Measurements from ENCODE around the gene TRIOBP. TPM values are rescaled to one million over a fixed set of nuclear protein-coding genes. Genes with fewer than 3 reads are reported as not detected.

Gene TRIOBP
- total RNA-seq, 2 donors from 2014 or later: 74.7 to 82.2 TPM

DNA sequence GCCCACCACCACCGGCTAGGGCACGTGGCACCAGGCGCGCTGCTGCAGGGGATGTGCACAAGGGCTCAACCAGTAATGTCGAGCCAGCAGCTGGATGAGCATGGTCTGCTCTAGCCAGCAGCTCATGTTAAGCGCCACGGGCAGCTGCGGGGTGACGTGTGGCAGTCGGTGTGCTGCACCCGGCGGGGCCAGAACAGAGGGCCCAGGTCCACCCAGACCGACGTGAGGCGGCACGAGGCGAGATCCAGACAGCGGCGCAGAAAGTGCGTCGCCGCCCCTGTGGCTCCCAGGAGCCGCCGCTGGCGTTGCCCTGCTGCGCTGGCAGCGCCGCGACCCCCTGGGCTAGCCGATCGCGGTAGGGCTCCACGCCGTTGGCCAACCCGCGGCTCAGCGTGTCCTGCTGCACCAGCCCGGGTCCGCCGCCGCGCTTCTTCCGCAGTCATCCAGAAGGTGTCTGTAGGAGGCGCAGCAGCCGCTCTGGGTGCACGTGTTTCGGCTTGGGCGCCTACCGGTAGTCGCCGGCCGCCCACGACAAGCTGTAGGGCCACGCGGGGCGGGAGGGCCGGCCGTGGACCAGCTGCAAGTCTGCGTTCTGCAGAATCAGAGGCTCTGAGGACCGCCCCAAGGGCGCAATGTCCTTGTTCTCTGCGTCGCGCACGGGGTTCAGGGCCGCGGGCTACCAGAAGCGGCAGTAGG, 121.7 kb downstream of the TRIOBP start:
- WGBS, 2 experiments (ENCODE audit: insufficient coverage in 1 of 2, insufficient read length in 1 of 2): 11 to 20% methylated on average over 32 to 68 of the region's 68 CpGs
- TF ChIP-seq, protein P1, sequence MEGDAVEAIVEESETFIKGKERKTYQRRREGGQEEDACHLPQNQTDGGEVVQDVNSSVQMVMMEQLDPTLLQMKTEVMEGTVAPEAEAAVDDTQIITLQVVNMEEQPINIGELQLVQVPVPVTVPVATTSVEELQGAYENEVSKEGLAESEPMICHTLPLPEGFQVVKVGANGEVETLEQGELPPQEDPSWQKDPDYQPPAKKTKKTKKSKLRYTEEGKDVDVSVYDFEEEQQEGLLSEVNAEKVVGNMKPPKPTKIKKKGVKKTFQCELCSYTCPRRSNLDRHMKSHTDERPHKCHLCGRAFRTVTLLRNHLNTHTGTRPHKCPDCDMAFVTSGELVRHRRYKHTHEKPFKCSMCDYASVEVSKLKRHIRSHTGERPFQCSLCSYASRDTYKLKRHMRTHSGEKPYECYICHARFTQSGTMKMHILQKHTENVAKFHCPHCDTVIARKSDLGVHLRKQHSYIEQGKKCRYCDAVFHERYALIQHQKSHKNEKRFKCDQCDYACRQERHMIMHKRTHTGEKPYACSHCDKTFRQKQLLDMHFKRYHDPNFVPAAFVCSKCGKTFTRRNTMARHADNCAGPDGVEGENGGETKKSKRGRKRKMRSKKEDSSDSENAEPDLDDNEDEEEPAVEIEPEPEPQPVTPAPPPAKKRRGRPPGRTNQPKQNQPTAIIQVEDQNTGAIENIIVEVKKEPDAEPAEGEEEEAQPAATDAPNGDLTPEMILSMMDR (conservative IDR thresholded peaks at IDR 0.05): peak; percentile 68
- Mint-ChIP-seq H3K4me3 (peak overlapping the region; percentile 46), H3K9me3 (no peaks in the 10 kb centered on the region), H3K36me3 (ENCODE audit: low read depth) (peaks cover 11% of the 10 kb centered on the region), H3K27me3 (ENCODE audit: insufficient read depth) (peaks cover 43% of the 10 kb centered on the region), H3K27ac (no peak overlapping the region), H3K4me1 (peaks cover 7% of the 10 kb centered on the region)
- Histone ChIP-seq H3K27me3 (ENCODE audit: control insufficient read depth, insufficient read depth, low read length, poor library complexity, severe bottlenecking) (peaks cover 34% of the 10 kb centered on the region), H3K36me3 (ENCODE audit: control insufficient read depth, insufficient read depth, low read length) (no peaks in the 10 kb centered on the region), H3K4me1 (ENCODE audit: control insufficient read depth, insufficient read depth, low read length) (no peaks in the 10 kb centered on the region), H3K9me3 (ENCODE audit: control insufficient read depth, low read length) (no peaks in the 10 kb centered on the region), H3K27ac (ENCODE audit: low read depth, low read length) (no peak overlapping the region), H3K4me3 (ENCODE audit: low read length) (no peak overlapping the region), H3K9ac (ENCODE audit: extremely low read depth, low read length, poor library complexity, severe bottlenecking) (no peak overlapping the region)
- DNase-seq: peak; percentile 90

DNA sequence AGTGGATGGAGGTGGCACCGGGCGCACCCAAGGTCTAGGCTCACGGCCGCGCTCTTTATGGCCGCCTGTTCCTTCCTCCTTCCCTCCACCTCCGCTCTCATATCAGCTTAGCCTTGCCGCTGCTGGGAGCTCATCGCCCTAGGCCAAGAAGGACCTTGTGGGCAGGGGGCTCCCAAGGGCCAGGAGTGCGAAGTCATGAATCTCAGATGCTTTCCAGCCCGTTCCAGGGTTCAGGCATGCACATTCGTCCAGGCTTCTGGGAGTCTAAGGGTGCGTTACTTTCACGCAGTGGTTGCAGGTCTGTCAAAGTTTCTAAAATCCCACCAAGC, 122.2 kb downstream of the TRIOBP start:
- no peak overlapping the region for H3K27ac ChIP-seq (ENCODE audit: low read depth, low read length)
- Mint-ChIP-seq H3K4me1 (peaks cover 7% of the 10 kb centered on the region), H3K4me3 (peak overlapping the region; percentile 46), H3K27ac (no peak overlapping the region), H3K36me3 (ENCODE audit: low read depth) (peaks cover 11% of the 10 kb centered on the region), H3K27me3 (ENCODE audit: insufficient read depth) (peaks cover 48% of the 10 kb centered on the region), H3K9me3 (no peaks in the 10 kb centered on the region)
- DNase-seq: no peak
- no peaks in the 10 kb centered on the region for H3K9me3 ChIP-seq (ENCODE audit: control insufficient read depth, low read length)
- H3K9ac ChIP-seq (ENCODE audit: extremely low read depth, low read length, poor library complexity, severe bottlenecking): no peak overlapping the region
- TF ChIP-seq, protein P1 (conservative IDR thresholded peaks at IDR 0.05): no peak
- no peaks in the 10 kb centered on the region for H3K36me3 ChIP-seq (ENCODE audit: control insufficient read depth, insufficient read depth, low read length)
- H3K4me3 ChIP-seq (ENCODE audit: low read length): no peak overlapping the region
- no peaks in the 10 kb centered on the region for H3K4me1 ChIP-seq (ENCODE audit: control insufficient read depth, insufficient read depth, low read length)
- H3K27me3 ChIP-seq (ENCODE audit: control insufficient read depth, insufficient read depth, low read length, poor library complexity, severe bottlenecking): peaks cover 39% of the 10 kb centered on the region
- WGBS, 2 experiments (ENCODE audit: insufficient coverage in 1 of 2, insufficient read length in 1 of 2): 42 to 63% methylated on average over 13 to 14 of the region's 14 CpGs

- no peaks in the 10 kb centered on the region for H3K9me3 Mint-ChIP-seq
- Histone ChIP-seq H3K9me3 (ENCODE audit: control insufficient read depth, low read length) (no peaks in the 10 kb centered on the region), H3K4me3 (ENCODE audit: low read length) (no peak overlapping the region), H3K9ac (ENCODE audit: extremely low read depth, low read length, poor library complexity, severe bottlenecking) (no peak overlapping the region), H3K4me1 (ENCODE audit: control insufficient read depth, insufficient read depth, low read length) (no peaks in the 10 kb centered on the region), H3K36me3 (ENCODE audit: control insufficient read depth, insufficient read depth, low read length) (no peaks in the 10 kb centered on the region), H3K27me3 (ENCODE audit: control insufficient read depth, insufficient read depth, low read length, poor library complexity, severe bottlenecking) (peaks cover 48% of the 10 kb centered on the region), H3K27ac (ENCODE audit: low read depth, low read length) (no peak overlapping the region)
- peaks cover 7% of the 10 kb centered on the region for H3K4me1 Mint-ChIP-seq
- H3K27me3 Mint-ChIP-seq (ENCODE audit: insufficient read depth): peaks cover 53% of the 10 kb centered on the region
- no peak overlapping the region for H3K27ac Mint-ChIP-seq
- no peak for DNase-seq
- WGBS, 2 experiments (ENCODE audit: insufficient coverage in 1 of 2, insufficient read length in 1 of 2): 88 to 97% methylated on average over 4 to 5 of the region's 5 CpGs
- peaks cover 7% of the 10 kb centered on the region for H3K36me3 Mint-ChIP-seq (ENCODE audit: low read depth)
- TF ChIP-seq, protein P1 (conservative IDR thresholded peaks at IDR 0.05): no peak
- no peak overlapping the region for H3K4me3 Mint-ChIP-seq
Observed at GRCh38 chr22:37820350-37820749, 123.5 kb downstream of the TRIOBP start.

Measured in endodermal cell (in vitro differentiated cells).